Neural crest cell (in vitro differentiated cells): ENCODE results near the gene OR10H3. TPM values are rescaled to one million over a fixed set of nuclear protein-coding genes. Genes with fewer than 3 reads are reported as not detected.

Experiments
- DNase-seq: peaks from one replicate; pipeline ENCODE4 v3.0.0; 2021; ENCODE audit warnings: low read depth, mixed read lengths, low spot score
- H3K27ac Mint-ChIP-seq: one replicate; pipeline ENCODE4 v1.8.0; 2021; ENCODE audit warnings: mild to moderate bottlenecking, mixed read lengths; ENCODE audit not compliant: unreplicated experiment
- H3K27me3 Mint-ChIP-seq: 2 replicates; pipeline ENCODE4 v1.8.0; 2021; ENCODE audit warnings: low read depth, mild to moderate bottlenecking, mixed read lengths
- H3K36me3 Mint-ChIP-seq: 2 replicates; pipeline ENCODE4 v1.8.0; 2021; ENCODE audit warnings: low read depth, mild to moderate bottlenecking, mixed read lengths
- H3K4me1 Mint-ChIP-seq: 2 replicates; pipeline ENCODE4 v1.8.0; 2021; ENCODE audit warnings: mixed read lengths
- H3K4me3 Mint-ChIP-seq: one replicate; pipeline ENCODE4 v1.8.0; 2021; ENCODE audit warnings: mild to moderate bottlenecking, mixed read lengths
- H3K9me3 Mint-ChIP-seq: 2 replicates; pipeline ENCODE4 v1.8.0; 2021; ENCODE audit warnings: mixed read lengths
- total RNA-seq: library from RNA; stranded (reverse); gene quantifications from 2 replicates; pipeline ENCODE4 v1.2.1, GENCODE V29; 2021
- TF ChIP-seq, protein P1 (sequence below): fragments of 200-600 bp; sonication (generic); conservative IDR thresholded peaks from 2 replicates; pipeline ENCODE4 v1.5.0; 2021; ENCODE audit warnings: antibody characterized with exemption, mild to moderate bottlenecking

Gene OR10H3
- total RNA-seq, 1 donor from 2014 or later: not detected

DNA sequence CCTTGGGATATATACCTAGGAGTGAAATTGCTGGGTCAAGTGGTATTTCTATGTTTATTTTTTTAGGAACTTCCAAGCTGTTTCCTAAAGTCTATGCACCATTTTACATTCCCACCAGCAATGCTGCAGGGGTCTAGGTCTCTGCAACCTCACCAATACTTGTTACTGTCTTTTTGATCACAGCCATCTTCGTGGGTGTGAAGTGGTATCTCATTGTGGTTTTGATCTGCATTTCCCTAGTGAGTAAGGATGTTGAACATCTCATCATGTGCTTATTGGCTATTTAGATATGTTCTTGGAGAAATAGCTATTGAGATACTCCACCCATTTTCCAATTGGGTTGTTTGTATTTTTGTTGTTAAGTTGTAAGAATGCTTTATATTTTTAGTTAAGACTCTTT is 7.2 kb upstream of the OR10H3 start:
- no peak overlapping the region for H3K27ac Mint-ChIP-seq
- peaks cover 5% of the 10 kb centered on the region for H3K36me3 Mint-ChIP-seq
- no peak for DNase-seq

DNA sequence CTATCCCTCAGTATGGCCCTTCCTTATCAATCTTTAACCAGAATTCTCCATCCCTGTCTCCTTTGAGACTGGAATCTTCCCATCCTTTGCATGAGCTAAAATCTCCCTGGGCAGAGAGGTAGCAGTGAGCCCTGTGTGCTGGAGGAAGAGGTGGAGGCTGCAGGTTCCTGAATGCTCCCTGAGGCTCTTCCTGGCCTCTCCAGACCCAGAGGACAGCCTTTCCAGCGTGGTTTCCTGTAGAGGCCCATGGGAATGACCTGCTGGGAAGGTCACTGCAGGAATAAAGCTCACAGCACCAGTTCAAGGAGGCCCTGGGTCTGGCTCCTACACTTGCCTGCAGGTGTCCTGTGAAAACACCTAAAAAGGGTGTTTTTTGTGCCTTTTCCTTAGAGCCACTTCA is 5.4 kb upstream of the OR10H3 start:
- DNase-seq: no peak
- peaks cover 12% of the 10 kb centered on the region for H3K9me3 Mint-ChIP-seq
- TF ChIP-seq, protein P1, sequence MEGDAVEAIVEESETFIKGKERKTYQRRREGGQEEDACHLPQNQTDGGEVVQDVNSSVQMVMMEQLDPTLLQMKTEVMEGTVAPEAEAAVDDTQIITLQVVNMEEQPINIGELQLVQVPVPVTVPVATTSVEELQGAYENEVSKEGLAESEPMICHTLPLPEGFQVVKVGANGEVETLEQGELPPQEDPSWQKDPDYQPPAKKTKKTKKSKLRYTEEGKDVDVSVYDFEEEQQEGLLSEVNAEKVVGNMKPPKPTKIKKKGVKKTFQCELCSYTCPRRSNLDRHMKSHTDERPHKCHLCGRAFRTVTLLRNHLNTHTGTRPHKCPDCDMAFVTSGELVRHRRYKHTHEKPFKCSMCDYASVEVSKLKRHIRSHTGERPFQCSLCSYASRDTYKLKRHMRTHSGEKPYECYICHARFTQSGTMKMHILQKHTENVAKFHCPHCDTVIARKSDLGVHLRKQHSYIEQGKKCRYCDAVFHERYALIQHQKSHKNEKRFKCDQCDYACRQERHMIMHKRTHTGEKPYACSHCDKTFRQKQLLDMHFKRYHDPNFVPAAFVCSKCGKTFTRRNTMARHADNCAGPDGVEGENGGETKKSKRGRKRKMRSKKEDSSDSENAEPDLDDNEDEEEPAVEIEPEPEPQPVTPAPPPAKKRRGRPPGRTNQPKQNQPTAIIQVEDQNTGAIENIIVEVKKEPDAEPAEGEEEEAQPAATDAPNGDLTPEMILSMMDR: no peak
- peaks cover 2% of the 10 kb centered on the region for H3K36me3 Mint-ChIP-seq
- no peaks in the 10 kb centered on the region for H3K27me3 Mint-ChIP-seq
- no peak overlapping the region for H3K27ac Mint-ChIP-seq
- H3K4me3 Mint-ChIP-seq: no peak overlapping the region
- H3K4me1 Mint-ChIP-seq: no peaks in the 10 kb centered on the region

More for the DNA sequence above, 7.2 kb upstream of the OR10H3 start:
- Mint-ChIP-seq H3K27me3 (no peaks in the 10 kb centered on the region), H3K4me1 (no peaks in the 10 kb centered on the region), H3K9me3 (peaks cover 14% of the 10 kb centered on the region), H3K4me3 (no peak overlapping the region)
- TF ChIP-seq, protein P1: no peak

- Mint-ChIP-seq H3K4me3 (no peak overlapping the region), H3K36me3 (peaks cover 2% of the 10 kb centered on the region), H3K27ac (no peak overlapping the region), H3K9me3 (peaks cover 14% of the 10 kb centered on the region), H3K4me1 (no peaks in the 10 kb centered on the region), H3K27me3 (no peaks in the 10 kb centered on the region)
- DNase-seq: no peak
- TF ChIP-seq, protein P1: no peak
These were observed 3.9 kb upstream of the OR10H3 start for GRCh38 chr19:15733895-15734294.

GRCh38 chr19:15740785-15741184 is 3.0 kb downstream of the OR10H3 start:
- Mint-ChIP-seq H3K36me3 (peaks cover 11% of the 10 kb centered on the region), H3K9me3 (peaks cover 30% of the 10 kb centered on the region), H3K4me1 (no peaks in the 10 kb centered on the region), H3K27ac (no peak overlapping the region), H3K27me3 (no peaks in the 10 kb centered on the region), H3K4me3 (no peak overlapping the region)
- DNase-seq: no peak
- TF ChIP-seq, protein P1: no peak

DNA sequence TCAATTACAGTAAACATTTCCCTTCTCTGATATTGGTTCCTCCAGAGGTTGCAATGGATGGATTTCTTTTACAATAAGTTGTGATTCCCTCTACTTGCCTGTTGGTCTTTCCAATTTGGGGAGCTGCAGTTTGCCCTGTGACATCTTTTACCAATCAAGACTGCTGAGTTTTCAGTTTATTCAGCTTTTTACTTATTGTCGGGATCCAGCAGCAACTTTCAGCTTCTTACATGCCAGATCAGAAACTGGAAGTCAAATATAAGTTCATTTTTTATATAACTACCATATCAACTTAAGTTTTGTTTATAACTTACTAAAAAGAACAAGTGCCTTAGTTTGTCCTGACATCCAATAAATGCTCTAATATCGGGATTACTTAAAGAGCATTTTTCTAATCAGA is 10.5 kb downstream of the OR10H3 start:
- Mint-ChIP-seq H3K27me3 (no peaks in the 10 kb centered on the region), H3K27ac (no peak overlapping the region), H3K4me1 (no peaks in the 10 kb centered on the region), H3K36me3 (peaks cover 4% of the 10 kb centered on the region), H3K9me3 (peaks cover 24% of the 10 kb centered on the region), H3K4me3 (no peak overlapping the region)
- DNase-seq: no peak
- TF ChIP-seq, protein P1: no peak

- Mint-ChIP-seq H3K4me1 (no peaks in the 10 kb centered on the region), H3K27ac (no peak overlapping the region), H3K9me3 (peaks cover 17% of the 10 kb centered on the region), H3K36me3 (no peaks in the 10 kb centered on the region), H3K4me3 (no peak overlapping the region), H3K27me3 (no peaks in the 10 kb centered on the region)
- TF ChIP-seq, protein P1: no peak
- DNase-seq: no peak
These were observed 20.6 kb downstream of the OR10H3 start for GRCh38 chr19:15758379-15758778.
